GM18867 (cell line): ENCODE results near the gene RNF4.
A peak's percentile ranks its signal among the peaks of the same experiment; 100 is the strongest.
"Not testable (repeated sequence)": the region's sequence is repeated elsewhere in the genome, so short reads cannot be mapped to it uniquely, and the experiment has no call there.

Source experiments
- ATAC-seq: cut with Tn5 transposase; IDR thresholded peaks from one replicate; pipeline ENCODE4 v1.9.1; 2021; ENCODE audit warnings: mild to moderate bottlenecking, moderate library complexity; ENCODE audit not compliant: unreplicated experiment

RNF4 gene

GRCh38 chr4:2457481-2458295, 11.2 kb upstream of the RNF4 start:
- ATAC-seq: no peak

GRCh38 chr4:2458546-2459491, 10.1 kb upstream of the RNF4 start:
- no peak for ATAC-seq

- no peak for ATAC-seq
Measured at GRCh38 chr4:2459589-2460349, 9.1 kb upstream of the RNF4 start.

GRCh38 chr4:2461246-2461960, 7.5 kb upstream of the RNF4 start:
- ATAC-seq: no peak

GRCh38 chr4:2462218-2462991, 6.5 kb upstream of the RNF4 start:
- ATAC-seq: peak; percentile 84

GRCh38 chr4:2462992-2463762, 5.7 kb upstream of the RNF4 start:
- no peak for ATAC-seq

- ATAC-seq: no peak
Measured at GRCh38 chr4:2465032-2465431, 3.9 kb upstream of the RNF4 start.

- not testable (repeated sequence) for ATAC-seq
Measured at GRCh38 chr4:2465544-2465943, 3.4 kb upstream of the RNF4 start.

GRCh38 chr4:2469192-2469984, 482 bp downstream of the RNF4 start:
- peak; percentile 51 for ATAC-seq

GRCh38 chr4:2470791-2471190, 1.9 kb downstream of the RNF4 start:
- no peak for ATAC-seq

GRCh38 chr4:2472187-2472586, 3.3 kb downstream of the RNF4 start:
- ATAC-seq: no peak

- ATAC-seq: no peak
Measured at GRCh38 chr4:2478229-2478628, 9.3 kb downstream of the RNF4 start.

- no peak for ATAC-seq
Measured at GRCh38 chr4:2480649-2481048, 11.7 kb downstream of the RNF4 start.

GRCh38 chr4:2482192-2482591, 13.3 kb downstream of the RNF4 start:
- ATAC-seq: no peak

GRCh38 chr4:2482693-2483092, 13.8 kb downstream of the RNF4 start:
- ATAC-seq: peak; percentile 42

- no peak for ATAC-seq
Measured at GRCh38 chr4:2483237-2483636, 14.3 kb downstream of the RNF4 start.

- ATAC-seq: no peak
Measured at GRCh38 chr4:2484185-2484584, 15.3 kb downstream of the RNF4 start.

- ATAC-seq: peak; percentile 69
Measured at GRCh38 chr4:2484993-2485392, 16.1 kb downstream of the RNF4 start.
